HG02588 (cell line): ENCODE measurements around the gene PHYKPL.

Source experiments
- ATAC-seq: cut with Tn5 transposase; IDR thresholded peaks from one replicate; pipeline ENCODE4 v1.9.1; 2021; ENCODE audit warnings: mild to moderate bottlenecking, moderate library complexity; ENCODE audit not compliant: unreplicated experiment

PHYKPL gene

GRCh38 chr5:178232124-178232919 is at the start of gene PHYKPL:
PHYKPL (minus strand) TSS chr5:178232802; CDS start chr5:178232550, 252 bp downstream.
- peak; percentile 66 for ATAC-seq

- no peak for ATAC-seq
Measured at GRCh38 chr5:178282391-178282790, 49.8 kb upstream of the PHYKPL start.

- no peak for ATAC-seq
Measured at GRCh38 chr5:178281331-178281730, 48.7 kb upstream of the PHYKPL start.

- ATAC-seq: no peak
Measured at GRCh38 chr5:178280631-178281030, 48.0 kb upstream of the PHYKPL start.

GRCh38 chr5:178279723-178280438 is 47.3 kb upstream of the PHYKPL start:
- ATAC-seq: peak; percentile 78

GRCh38 chr5:178279026-178279722 is 46.6 kb upstream of the PHYKPL start:
- no peak for ATAC-seq

GRCh38 chr5:178278358-178279023 is 45.9 kb upstream of the PHYKPL start:
- no peak for ATAC-seq

- ATAC-seq: no peak
Measured at GRCh38 chr5:178277866-178278265, 45.3 kb upstream of the PHYKPL start.

GRCh38 chr5:178277346-178277745 is 44.7 kb upstream of the PHYKPL start:
- no peak for ATAC-seq

- no peak for ATAC-seq
Measured at GRCh38 chr5:178274781-178275537, 42.4 kb upstream of the PHYKPL start.

- no peak for ATAC-seq
Measured at GRCh38 chr5:178273665-178274541, 41.3 kb upstream of the PHYKPL start.

- no peak for ATAC-seq
Measured at GRCh38 chr5:178273041-178273440, 40.4 kb upstream of the PHYKPL start.

- ATAC-seq: no peak
Measured at GRCh38 chr5:178272591-178272990, 40.0 kb upstream of the PHYKPL start.

- no peak for ATAC-seq
Measured at GRCh38 chr5:178271726-178272479, 39.3 kb upstream of the PHYKPL start.

- ATAC-seq: no peak
Measured at GRCh38 chr5:178271231-178271630, 38.6 kb upstream of the PHYKPL start.

GRCh38 chr5:178269499-178269898 is 36.9 kb upstream of the PHYKPL start:
- ATAC-seq: no peak

GRCh38 chr5:178267876-178268275 is 35.3 kb upstream of the PHYKPL start:
- ATAC-seq: no peak

GRCh38 chr5:178267245-178267644 is 34.6 kb upstream of the PHYKPL start:
- ATAC-seq: no peak

GRCh38 chr5:178266581-178266980 is 34.0 kb upstream of the PHYKPL start:
- ATAC-seq: no peak
